SK-MEL-5 (cell line): Measurements from ENCODE around the gene CARD11. TPM values are rescaled to one million over a fixed set of nuclear protein-coding genes. Genes with fewer than 3 reads are reported as not detected.
A peak's percentile ranks its signal among the peaks of the same experiment; 100 is the strongest.

Experiments used
- DNase-seq: peaks from one replicate; pipeline ENCODE4 v3.0.0-alpha.2; 2016; ENCODE audit warnings: low read depth, low spot score
- in situ Hi-C: cut with HindIII; loops from 2 replicates; pipeline ENCODE4 v1.10.0; 2016; ENCODE audit warnings: low sequenced_read_pairs, high pct_unique_total_duplicates, low pct_unique_long_range_greater_than_20kb
- total RNA-seq: library from RNA; depleted of rRNA; stranded (reverse); fragments of >200 nt; shearing (Covaris generic); gene quantifications from 2 replicates; pipeline ENCODE4 v1.2.3, GENCODE V29; 2014

The CARD11 gene
- total RNA-seq, 1 experiment from 2014 or later: not detected

DNA sequence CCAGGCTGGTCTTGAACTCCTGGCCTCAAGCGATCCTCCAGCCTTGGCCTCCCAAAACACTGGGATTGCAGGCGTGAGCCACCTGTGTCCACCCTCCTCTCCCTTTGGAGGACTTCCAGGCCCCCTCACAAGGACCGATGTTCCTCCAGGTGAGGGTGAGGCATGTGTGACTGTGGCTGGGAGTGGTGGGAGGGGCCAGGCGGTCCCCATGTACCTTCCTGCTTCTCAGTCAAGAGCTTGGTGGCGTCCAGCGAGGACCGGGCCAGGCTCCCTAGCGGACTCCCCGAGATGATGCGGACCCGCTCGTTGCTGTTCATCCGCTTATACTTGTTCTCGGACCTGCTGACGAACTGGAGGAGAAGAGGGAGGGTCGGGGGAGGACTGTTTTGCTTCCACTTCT is 128.6 kb downstream of the CARD11 start:
- in situ Hi-C loops: no loop called here
- DNase-seq: no peak

DNA sequence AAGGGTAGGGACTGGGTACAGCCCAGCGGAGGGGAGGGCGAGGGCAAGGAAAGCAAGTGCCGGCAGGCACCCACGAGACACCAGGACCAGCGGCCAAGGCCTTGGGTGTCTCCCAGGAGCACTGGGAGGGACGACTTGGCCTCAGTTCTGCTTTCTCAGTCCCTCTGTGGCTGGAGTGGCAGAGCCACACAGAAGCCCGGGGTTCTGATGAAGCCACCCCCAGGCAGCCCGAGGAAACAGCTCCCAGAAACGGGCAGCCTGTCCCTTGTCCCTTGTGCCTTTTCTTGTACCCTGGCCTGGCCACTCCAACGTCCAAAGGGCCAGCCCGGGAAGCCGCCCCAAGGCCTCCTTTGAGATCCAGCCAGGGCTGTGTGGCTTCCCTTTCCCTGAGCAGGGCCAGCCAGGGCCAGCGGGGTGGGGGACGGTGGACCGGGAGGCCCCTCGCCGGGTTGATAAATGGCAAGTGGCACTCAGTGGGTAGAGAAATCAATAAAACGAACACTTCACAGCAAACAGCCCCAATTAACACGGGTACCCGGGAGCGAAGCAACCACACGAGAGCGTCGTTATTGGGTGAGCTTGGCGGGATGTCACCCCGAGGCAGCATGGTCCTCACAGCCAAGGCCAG is 129.8 kb downstream of the CARD11 start:
- in situ Hi-C loops: no loop called here
- DNase-seq: no peak

- no peak for DNase-seq
- in situ Hi-C loops: no loop called here
Measured at GRCh38 chr7:2912684-2913439, 130.8 kb downstream of the CARD11 start.

GRCh38 chr7:2911466-2911865 is 132.2 kb downstream of the CARD11 start:
- in situ Hi-C loops: no loop called here

DNA sequence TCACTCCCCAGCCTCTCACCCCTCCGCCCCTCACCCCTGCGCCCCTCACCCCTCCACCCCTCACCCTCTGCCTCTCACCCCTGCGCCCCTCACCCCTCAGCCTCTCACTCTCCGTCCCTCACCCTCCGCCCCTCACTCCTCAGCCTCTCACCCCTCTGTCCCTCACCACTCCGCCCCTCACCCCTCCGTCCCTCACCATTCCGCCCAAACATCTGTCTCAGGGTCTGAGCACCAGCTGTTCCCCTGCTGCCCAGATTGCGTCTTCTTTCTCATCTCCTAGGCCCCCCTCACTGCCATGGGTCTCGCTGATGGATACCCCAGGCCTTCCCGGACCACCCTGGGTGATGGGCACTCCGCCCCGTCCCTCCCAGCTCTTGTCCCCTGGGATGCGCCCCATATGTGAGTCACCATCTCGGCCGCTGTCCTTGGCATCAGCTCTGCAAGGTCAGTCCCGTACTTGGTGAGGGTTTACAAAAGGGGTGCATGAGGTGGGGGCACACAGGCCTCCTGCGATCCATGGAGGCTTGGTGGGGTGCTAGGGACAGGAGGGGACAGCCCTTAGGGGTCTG is 134.1 kb downstream of the CARD11 start:
- no peak for DNase-seq
- in situ Hi-C loops: no loop called here

More at GRCh38 chr7:2911466-2911865, 132.2 kb downstream of the CARD11 start:
- DNase-seq: peak; percentile 24

GRCh38 chr7:2909043-2909442 is 134.6 kb downstream of the CARD11 start:
- no peak for DNase-seq
- in situ Hi-C loops: no loop called here

DNA sequence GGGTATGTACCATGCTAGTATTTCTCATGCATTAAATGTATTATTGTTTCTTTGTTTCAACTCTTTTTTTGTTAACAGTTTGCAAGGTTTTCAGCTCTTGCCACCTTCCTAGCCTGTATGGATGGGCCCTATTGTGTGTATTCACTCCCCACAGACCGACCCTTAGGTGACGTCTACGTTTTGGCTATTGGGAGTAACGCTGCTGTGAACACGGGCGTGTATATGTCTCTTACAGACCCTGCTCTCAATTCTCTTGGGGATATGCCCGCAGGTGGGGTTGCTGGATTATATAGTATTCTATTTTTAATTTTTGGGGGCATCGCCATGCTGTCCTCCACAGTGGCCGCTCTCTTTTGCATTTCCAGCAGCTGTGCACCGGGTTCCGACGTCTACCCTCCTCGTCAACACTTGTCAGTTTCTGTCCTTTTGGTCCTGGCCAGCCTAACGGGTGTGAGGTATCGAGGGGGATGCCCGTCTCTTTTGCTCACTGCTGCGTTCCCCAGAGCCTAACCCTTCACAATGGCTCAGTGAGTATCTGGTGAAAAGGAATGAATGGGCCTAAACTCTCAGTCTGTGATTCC is 135.5 kb downstream of the CARD11 start:
- in situ Hi-C loops: no loop called here
- no peak for DNase-seq

- in situ Hi-C loops: no loop called here
Measured at GRCh38 chr7:2906197-2906931, 137.3 kb downstream of the CARD11 start.

DNA sequence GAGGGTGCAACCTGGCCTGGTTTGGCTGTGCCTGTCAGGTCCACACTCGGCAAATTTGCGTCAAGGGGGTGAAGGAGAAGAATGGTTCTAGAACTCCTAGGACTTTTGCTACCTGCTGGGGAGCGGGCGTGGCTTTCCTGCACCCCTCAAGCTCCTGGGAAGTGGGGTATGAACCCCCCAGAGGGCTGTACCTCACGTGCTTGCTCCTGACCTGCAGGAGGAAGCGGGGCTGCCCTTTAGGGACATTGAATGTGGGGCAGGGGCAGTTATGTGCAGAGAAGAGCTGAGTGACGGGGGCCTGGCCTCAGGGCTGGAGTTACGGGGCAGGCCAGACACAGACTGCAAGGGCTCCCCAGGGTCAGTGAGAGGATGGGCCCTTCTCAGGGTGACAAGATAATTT is 138.2 kb downstream of the CARD11 start:
- in situ Hi-C loops: no loop called here
- no peak for DNase-seq

More at GRCh38 chr7:2906197-2906931, 137.3 kb downstream of the CARD11 start:
- DNase-seq: no peak

DNA sequence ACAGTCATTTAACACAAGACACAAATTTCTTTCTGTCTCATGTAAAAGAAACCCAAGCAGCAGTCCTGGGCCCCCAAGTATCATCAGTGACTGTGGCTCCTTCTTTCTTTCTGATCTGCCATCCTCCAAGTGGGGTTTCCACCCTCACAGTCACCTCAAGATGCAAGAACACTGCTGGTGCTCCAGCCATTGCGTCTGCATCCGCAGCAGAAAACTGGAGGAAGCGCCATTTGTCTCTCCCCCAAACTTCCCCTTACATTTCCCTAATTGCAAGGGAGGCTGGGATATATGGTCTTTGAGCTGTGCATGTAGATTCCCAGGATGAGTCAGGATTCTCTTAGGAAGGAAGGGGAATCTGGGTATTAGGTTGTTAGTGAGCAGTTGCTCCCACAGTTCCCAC is 138.6 kb downstream of the CARD11 start:
- DNase-seq: no peak
- in situ Hi-C loops: no loop called here

- DNase-seq: no peak
- in situ Hi-C loops: no loop called here
Measured at GRCh38 chr7:2904202-2904601, 139.5 kb downstream of the CARD11 start.

- no peak for DNase-seq
- in situ Hi-C loops: no loop called here
Measured at GRCh38 chr7:2903682-2904162, 139.9 kb downstream of the CARD11 start.

- in situ Hi-C loops: no loop called here
- DNase-seq: no peak
Measured at GRCh38 chr7:2897023-2897422, 146.6 kb downstream of the CARD11 start.

DNA sequence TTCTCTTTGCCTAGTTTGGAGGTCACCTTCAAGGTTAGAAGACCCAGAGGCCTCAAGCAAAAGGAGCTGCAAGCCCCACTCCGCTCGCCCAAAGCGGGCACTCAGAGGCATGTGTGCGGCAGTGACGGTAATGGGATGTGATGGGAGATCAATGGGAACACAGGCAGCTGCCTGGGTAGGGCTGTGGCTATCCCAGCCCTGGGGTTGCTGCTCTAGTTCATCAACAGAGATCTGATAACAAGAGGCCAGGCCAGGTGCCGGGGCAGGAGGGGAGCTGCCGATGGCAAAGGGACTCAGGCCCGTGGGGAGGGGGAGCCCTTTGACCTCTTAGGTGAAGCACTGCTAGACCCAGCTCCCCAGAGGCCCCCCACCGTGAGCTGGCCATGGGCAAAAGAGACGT is 147.5 kb downstream of the CARD11 start:
- DNase-seq: no peak
- in situ Hi-C loops: no loop called here

- no peak for DNase-seq
- in situ Hi-C loops: no loop called here
Measured at GRCh38 chr7:2894118-2894940, 149.3 kb downstream of the CARD11 start.

- in situ Hi-C loops: no loop called here
- no peak for DNase-seq
Measured at GRCh38 chr7:2893411-2893861, 150.2 kb downstream of the CARD11 start.

- in situ Hi-C loops: no loop called here
- DNase-seq: no peak
Measured at GRCh38 chr7:2892549-2892948, 151.1 kb downstream of the CARD11 start.
